ENCODE results near the gene WDR89.
"Not testable (repeated sequence)": the region's sequence is repeated elsewhere in the genome, so short reads cannot be mapped to it uniquely, and the experiment has no call there.

The WDR89 gene

GRCh38 chr14:63656194-63656593, 14.5 kb upstream of the WDR89 start:
- no peak for FAIRE-seq
- DNase-seq (ENCODE audit: insufficient read length, low spot score) = no peak

- peak; percentile 71 for FAIRE-seq
- DNase-seq (ENCODE audit: insufficient read length, low spot score) = no peak
Measured at GRCh38 chr14:63654936-63655335, 13.3 kb upstream of the WDR89 start.

- FAIRE-seq = no peak
- DNase-seq (ENCODE audit: insufficient read length, low spot score) = no peak
Measured at GRCh38 chr14:63654346-63654745, 12.7 kb upstream of the WDR89 start.

GRCh38 chr14:63652406-63652805, 10.7 kb upstream of the WDR89 start:
- DNase-seq (ENCODE audit: insufficient read length, low spot score) (no peak), FAIRE-seq (no peak)

GRCh38 chr14:63650256-63650952, 8.7 kb upstream of the WDR89 start:
- DNase-seq (ENCODE audit: insufficient read length, low spot score) = no peak
- FAIRE-seq = no peak

- peak; percentile 96 for FAIRE-seq
Measured at GRCh38 chr14:63647696-63648410, 6.2 kb upstream of the WDR89 start.

GRCh38 chr14:63644741-63645140, 3.1 kb upstream of the WDR89 start:
- no peak for DNase-seq (ENCODE audit: insufficient read length, low spot score)

More at GRCh38 chr14:63647696-63648410, 6.2 kb upstream of the WDR89 start:
- DNase-seq (ENCODE audit: insufficient read length, low spot score) = no peak

GRCh38 chr14:63642656-63643382, 1.1 kb upstream of the WDR89 start:
- no peak for FAIRE-seq
- DNase-seq (ENCODE audit: insufficient read length, low spot score) = no peak

More at GRCh38 chr14:63644741-63645140, 3.1 kb upstream of the WDR89 start:
- peak; percentile 88 for FAIRE-seq

- FAIRE-seq = no peak
- peak; percentile 100 for DNase-seq (ENCODE audit: insufficient read length, low spot score)
Measured at GRCh38 chr14:63642229-63642611, 549 bp upstream of the WDR89 start.

- FAIRE-seq = no peak
- no peak for DNase-seq (ENCODE audit: insufficient read length, low spot score)
Measured at GRCh38 chr14:63638493-63638892, 3.2 kb downstream of the WDR89 start.

- peak; percentile 65 for FAIRE-seq
- not testable (repeated sequence) for DNase-seq (ENCODE audit: insufficient read length, low spot score)
Measured at GRCh38 chr14:63636094-63636635, 5.5 kb downstream of the WDR89 start.

GRCh38 chr14:63633801-63634200, 7.9 kb downstream of the WDR89 start:
- FAIRE-seq (peak; percentile 36), DNase-seq (ENCODE audit: insufficient read length, low spot score) (no peak)

GRCh38 chr14:63632932-63633514, 8.6 kb downstream of the WDR89 start:
- FAIRE-seq (peak; percentile 96), DNase-seq (ENCODE audit: insufficient read length, low spot score) (peak; percentile 82)

- DNase-seq (ENCODE audit: insufficient read length, low spot score) = no peak
- FAIRE-seq = no peak
Measured at GRCh38 chr14:63624701-63625100, 17.0 kb downstream of the WDR89 start.

GRCh38 chr14:63624203-63624602, 17.5 kb downstream of the WDR89 start:
- peak; percentile 94 for FAIRE-seq
- no peak for DNase-seq (ENCODE audit: insufficient read length, low spot score)

GRCh38 chr14:63621975-63622374, 19.7 kb downstream of the WDR89 start:
- not testable (repeated sequence) for DNase-seq (ENCODE audit: insufficient read length, low spot score); FAIRE-seq

GRCh38 chr14:63616015-63616414, 25.7 kb downstream of the WDR89 start:
- no peak for DNase-seq (ENCODE audit: insufficient read length, low spot score)
- peak; percentile 96 for FAIRE-seq

- FAIRE-seq = peak; percentile 70
- DNase-seq (ENCODE audit: insufficient read length, low spot score) = peak; percentile 69
Measured at GRCh38 chr14:63614679-63615363, 26.9 kb downstream of the WDR89 start.

GRCh38 chr14:63611078-63611477, 30.6 kb downstream of the WDR89 start:
- FAIRE-seq = no peak

GRCh38 chr14:63605041-63605532, 36.6 kb downstream of the WDR89 start:
- DNase-seq (ENCODE audit: insufficient read length, low spot score) (no peak), FAIRE-seq (no peak)

More at GRCh38 chr14:63611078-63611477, 30.6 kb downstream of the WDR89 start:
- DNase-seq (ENCODE audit: insufficient read length, low spot score) = no peak

Measured in HTR-8/SVneo (cell line).